Esophagus muscularis mucosa (tissue), 3 donors: Measurements from ENCODE around the gene ANLN.

Experiments
- CTCF ChIP-seq, 3 experiments: fragments of 200-600 bp in 2 of 3; fragments of 450-650 bp in 1 of 3; sonication (generic) in 2 of 3; IDR thresholded peaks; one replicate each; pipeline ENCODE4 v1.5.1; 2017 to 2019; ENCODE audit warnings: antibody characterized with exemption in 3 of 3, mild to moderate bottlenecking in 2 of 3, moderate library complexity in 1 of 3
- POLR2A ChIP-seq: fragments of 450-650 bp; IDR thresholded peaks from one replicate; pipeline ENCODE4 v1.6.1; 2017; ENCODE audit warnings: antibody characterized with exemption, moderate library complexity, mild to moderate bottlenecking, low read depth

GRCh38 chr7:36456138-36456537 lies 66.5 kb downstream of the ANLN start:
- TF ChIP-seq CTCF (IDR thresholded peaks at IDR 0.05) (no peak), POLR2A (no peak)
